Ishikawa (cell line): ENCODE measurements around the gene ADGRG4.

ENCODE experiments used
- CEBPB ChIP-seq: IDR thresholded peaks from 2 replicates; pipeline ENCODE4 v1.6.1; 2012
- CREB1 ChIP-seq: IDR thresholded peaks from 2 replicates; pipeline ENCODE4 v1.6.1; 2012; ENCODE audit warnings: low read depth
- EGR1 ChIP-seq: IDR thresholded peaks from 2 replicates; pipeline ENCODE4 v1.6.1; 2012
- EP300 ChIP-seq: IDR thresholded peaks from 2 replicates; pipeline ENCODE4 v1.6.1; 2012; ENCODE audit warnings: borderline replicate concordance
- FOXM1 ChIP-seq: IDR thresholded peaks from 2 replicates; pipeline ENCODE4 v1.6.1; 2012; ENCODE audit warnings: low read depth, borderline replicate concordance
- MAX ChIP-seq: IDR thresholded peaks from 2 replicates; pipeline ENCODE4 v1.6.1; 2012
- NFIC ChIP-seq: IDR thresholded peaks from 2 replicates; pipeline ENCODE4 v1.6.1; 2012
- RAD21 ChIP-seq: IDR thresholded peaks from 2 replicates; pipeline ENCODE4 v1.6.1; 2012; ENCODE audit warnings: low read depth
- REST ChIP-seq: IDR thresholded peaks from 2 replicates; pipeline ENCODE4 v1.6.1; 2012; ENCODE audit warnings: low read depth, mild to moderate bottlenecking
- TAF1 ChIP-seq: IDR thresholded peaks from 2 replicates; pipeline ENCODE4 v1.6.1; 2012; ENCODE audit warnings: low read depth, mild to moderate bottlenecking
- TCF12 ChIP-seq: IDR thresholded peaks from 2 replicates; pipeline ENCODE4 v1.6.1; 2012; ENCODE audit warnings: low read depth
- TEAD4 ChIP-seq: IDR thresholded peaks from 2 replicates; pipeline ENCODE4 v1.6.1; 2012
- USF1 ChIP-seq: IDR thresholded peaks from 2 replicates; pipeline ENCODE4 v1.6.1; 2012
- YY1 ChIP-seq: IDR thresholded peaks from 2 replicates; pipeline ENCODE4 v1.6.1; 2012; ENCODE audit warnings: low read depth
- ZBTB7A ChIP-seq: IDR thresholded peaks from 2 replicates; pipeline ENCODE4 v1.6.1; 2012; ENCODE audit warnings: low read depth

The ADGRG4 gene

DNA sequence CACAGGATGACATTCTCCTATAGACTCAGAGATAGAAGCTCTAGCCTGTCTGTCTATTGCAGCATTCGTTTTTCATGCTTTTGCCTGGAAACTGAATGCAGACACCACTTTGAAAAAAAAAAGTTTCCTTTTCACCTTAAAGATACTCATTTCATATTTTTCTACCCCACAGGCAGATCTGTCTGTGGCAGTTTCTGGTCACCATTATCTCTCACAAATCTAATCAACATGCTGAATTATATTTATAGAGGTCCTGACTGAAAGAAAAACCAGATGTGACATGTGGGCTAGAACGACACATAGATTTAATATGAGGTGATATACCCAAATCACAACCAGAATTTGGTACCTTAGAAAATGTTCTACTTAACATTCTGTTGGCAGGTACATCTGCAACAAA is 28.2 kb downstream of the ADGRG4 start:
- TF ChIP-seq TEAD4 (no peak), TAF1 (no peak), EP300 (no peak), NFIC (no peak), MAX (no peak), ZBTB7A (no peak), CEBPB (no peak), EGR1 (no peak), RAD21 (no peak), FOXM1 (no peak), REST (no peak), TCF12 (no peak)

- TF ChIP-seq EGR1 = no peak
- no peak for TF ChIP-seq FOXM1
- TF ChIP-seq EP300 = no peak
Observed at GRCh38 chrX:136336623-136337022, 35.9 kb downstream of the ADGRG4 start.

- TF ChIP-seq FOXM1 (no peak), CEBPB (no peak), TAF1 (no peak), USF1 (no peak)
Observed at GRCh38 chrX:136339702-136340101, 38.9 kb downstream of the ADGRG4 start.

GRCh38 chrX:136344320-136344719 is 43.6 kb downstream of the ADGRG4 start:
- TF ChIP-seq EGR1 = no peak
- TF ChIP-seq TEAD4 = no peak

DNA sequence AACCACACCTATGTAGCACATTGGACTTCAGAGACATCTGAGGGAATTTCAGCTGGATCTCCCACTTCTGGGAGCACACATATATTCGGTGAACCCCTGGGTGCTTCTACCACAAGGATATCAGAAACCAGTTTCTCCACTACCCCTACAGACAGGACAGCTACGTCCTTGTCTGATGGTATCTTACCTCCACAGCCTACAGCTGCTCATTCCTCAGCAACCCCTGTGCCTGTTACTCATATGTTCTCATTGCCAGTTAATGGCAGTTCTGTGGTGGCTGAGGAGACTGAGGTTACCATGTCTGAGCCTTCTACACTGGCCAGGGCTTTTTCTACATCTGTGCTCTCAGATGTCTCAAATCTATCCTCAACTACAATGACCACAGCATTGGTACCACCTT is 45.7 kb downstream of the ADGRG4 start:
- no peak for TF ChIP-seq CREB1
- no peak for TF ChIP-seq EGR1
- TF ChIP-seq TAF1 = no peak
- TF ChIP-seq REST = no peak
- TF ChIP-seq EP300 = no peak
- no peak for TF ChIP-seq ZBTB7A
- TF ChIP-seq TCF12 = no peak
- no peak for TF ChIP-seq USF1
- no peak for TF ChIP-seq YY1
- TF ChIP-seq NFIC = no peak
- TF ChIP-seq RAD21 = no peak

GRCh38 chrX:136347706-136348105 is 46.9 kb downstream of the ADGRG4 start:
- TF ChIP-seq REST = no peak
- no peak for TF ChIP-seq CREB1
- no peak for TF ChIP-seq NFIC
- no peak for TF ChIP-seq ZBTB7A
- TF ChIP-seq USF1 = no peak
- no peak for TF ChIP-seq FOXM1
- no peak for TF ChIP-seq RAD21
- TF ChIP-seq TEAD4 = no peak
- TF ChIP-seq EGR1 = no peak
